Right lung (tissue), 5 donors: ENCODE measurements around the gene CFHR5. TPM values are rescaled to one million over a fixed set of nuclear protein-coding genes. Genes with fewer than 3 reads are reported as not detected.
"Not testable (repeated sequence)": the region's sequence is repeated elsewhere in the genome, so short reads cannot be mapped to it uniquely, and the experiment has no call there.

Experiments
- DNase-seq, 2 donors: peaks; one replicate each; pipeline ENCODE4 v3.0.0-alpha.2; 2013
- polyA plus RNA-seq, 5 donors: library from polyadenylated mRNA; unstranded; fragments of 120-200 nt; gene quantifications; one replicate each; pipeline versions ENCODE4 v1.2.1 to v1.2.3, GENCODE V29; 2013; ENCODE audit warnings: inconsistent platforms in 1 of 5, low replicate concordance in 1 of 5; ENCODE audit not compliant: insufficient read length in 5 of 5, insufficient read depth in 1 of 5

CFHR5 gene
- polyA plus RNA-seq, 5 donors: not detected

DNA sequence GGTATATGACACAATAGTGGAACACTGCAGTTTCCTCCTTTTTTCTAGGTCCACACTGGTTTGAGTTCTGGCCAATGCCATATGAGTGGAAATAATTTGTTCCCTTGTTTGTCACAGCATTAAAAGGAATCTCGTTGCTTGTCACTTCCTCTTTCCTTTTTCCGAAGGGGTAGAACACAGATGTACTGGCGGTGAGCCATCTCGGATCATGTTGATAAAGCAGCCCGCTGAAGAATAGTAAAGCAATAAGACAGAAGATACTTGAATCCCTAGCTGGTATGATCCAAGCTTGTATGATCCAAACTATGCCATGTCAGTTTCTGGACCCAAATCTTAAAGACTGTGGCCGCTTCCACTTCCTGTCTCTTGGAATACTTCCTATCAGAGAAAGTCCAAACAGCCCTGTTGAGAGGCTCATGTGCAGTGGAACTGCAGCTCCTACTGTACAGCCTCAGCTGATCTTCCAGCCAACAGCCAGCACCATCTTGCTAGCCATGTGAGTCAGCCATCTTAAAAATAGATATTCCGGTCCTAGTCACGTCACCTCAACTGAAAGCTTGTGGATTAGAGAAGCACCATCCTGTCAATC lies 40.3 kb downstream of the CFHR5 start:
- no peak for DNase-seq

DNA sequence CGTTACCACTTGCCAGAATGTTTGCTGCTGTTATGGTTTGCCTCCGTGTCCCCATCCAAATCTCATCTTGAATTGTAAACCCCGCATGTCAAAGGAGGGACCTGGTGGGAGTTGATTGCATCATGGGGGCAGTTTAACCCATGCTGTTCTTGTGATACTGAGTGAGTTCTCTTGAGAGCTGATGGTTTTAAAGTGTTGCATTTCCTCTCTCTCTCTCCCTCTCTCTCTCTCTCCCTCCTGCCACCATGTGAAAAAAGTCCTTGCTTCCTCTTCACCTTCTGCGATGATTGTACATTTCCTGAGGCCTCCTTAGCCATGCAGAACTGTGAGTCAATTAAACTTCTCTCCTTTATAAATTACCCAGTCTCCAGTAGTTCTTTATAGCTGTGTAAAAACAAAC lies 44.4 kb downstream of the CFHR5 start:
- no peak for DNase-seq

DNA sequence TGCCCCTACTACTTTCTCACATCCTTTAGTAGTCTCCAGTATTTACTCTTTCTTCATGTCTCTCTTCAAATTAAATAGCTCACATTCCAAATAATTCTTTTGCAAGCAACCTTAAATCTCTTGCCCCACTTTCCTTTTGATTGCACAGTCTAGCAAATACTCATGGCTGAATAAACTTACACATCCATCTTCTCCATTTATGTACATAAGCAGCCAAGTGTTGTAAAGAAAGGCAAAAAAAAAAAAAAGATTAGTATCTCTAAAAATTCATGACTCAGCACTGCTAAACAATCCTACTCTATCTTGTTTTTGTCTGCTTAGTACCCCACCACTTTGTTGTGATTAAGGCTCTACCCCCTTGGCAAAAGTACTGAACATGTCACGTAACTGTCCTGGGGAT lies 47.1 kb downstream of the CFHR5 start:
- DNase-seq: no peak

DNA sequence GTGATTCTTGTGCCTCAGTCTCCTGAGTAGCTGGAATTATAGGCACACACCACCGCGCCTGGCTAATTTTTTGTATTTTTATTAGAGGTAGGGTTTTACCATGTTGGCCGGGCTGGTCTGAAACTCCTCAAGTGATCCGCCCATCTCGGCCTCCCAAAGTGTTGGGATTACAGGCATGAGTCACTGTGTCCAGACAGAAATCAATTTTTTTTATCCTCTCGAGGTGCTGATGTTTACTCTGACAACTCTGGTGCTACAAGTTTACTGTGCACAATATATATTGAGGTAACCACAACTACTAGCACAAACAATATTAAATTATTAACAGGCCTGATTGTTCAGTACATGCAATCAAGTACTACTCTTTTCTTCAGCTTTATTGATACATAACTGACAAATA lies 50.0 kb downstream of the CFHR5 start:
- no peak for DNase-seq

DNA sequence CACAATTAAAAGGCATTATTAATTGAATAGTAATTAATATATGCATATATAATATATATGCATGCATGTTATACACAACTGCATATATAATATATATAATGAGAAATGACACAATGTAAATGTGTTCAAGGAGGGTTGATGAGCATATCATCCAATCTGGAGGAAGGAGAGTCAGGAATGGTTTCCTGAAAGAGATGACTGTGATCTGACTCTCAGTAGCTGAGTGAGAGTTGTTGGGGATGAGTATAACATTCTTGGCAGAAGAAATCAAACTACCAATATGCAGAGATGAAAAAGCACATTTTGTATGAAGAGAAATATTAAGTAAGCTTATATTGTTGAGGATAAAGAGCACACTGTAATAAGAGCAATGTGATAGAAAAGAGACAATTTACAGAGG lies 52.4 kb downstream of the CFHR5 start:
- no peak for DNase-seq

DNA sequence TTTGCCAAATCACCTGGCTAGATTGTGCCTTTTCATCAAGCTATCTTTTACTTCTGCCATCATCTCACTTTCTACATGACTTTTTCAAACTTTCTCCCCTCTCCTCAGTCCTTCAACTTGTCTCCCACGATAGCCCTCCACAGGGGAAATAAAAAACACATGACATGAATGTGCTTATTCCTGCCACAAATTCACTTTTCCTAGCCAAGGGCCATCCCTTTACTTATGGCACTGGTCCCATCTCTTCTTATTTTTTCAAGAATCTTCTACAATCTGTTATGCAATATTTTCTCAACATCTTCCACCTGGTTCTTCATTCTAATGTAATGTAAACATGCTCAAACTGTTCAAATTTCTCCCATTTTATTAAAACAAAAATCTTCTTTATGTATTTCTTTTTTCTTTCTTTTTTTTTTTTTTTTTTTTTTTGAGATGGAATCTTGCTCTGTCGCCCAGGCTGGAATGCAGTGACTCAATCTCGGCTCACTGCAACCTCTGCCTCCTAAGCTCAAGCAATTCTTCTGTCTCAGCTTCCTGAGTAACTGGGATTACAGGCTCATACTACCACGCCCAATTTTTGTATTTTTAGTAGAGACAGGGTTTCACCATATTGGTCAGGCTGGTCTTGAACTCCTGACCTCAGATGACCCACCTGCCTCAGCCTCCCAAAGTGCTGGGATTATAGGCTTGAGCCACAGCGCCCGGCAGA lies 57.4 kb downstream of the CFHR5 start:
- not testable (repeated sequence) for DNase-seq

DNA sequence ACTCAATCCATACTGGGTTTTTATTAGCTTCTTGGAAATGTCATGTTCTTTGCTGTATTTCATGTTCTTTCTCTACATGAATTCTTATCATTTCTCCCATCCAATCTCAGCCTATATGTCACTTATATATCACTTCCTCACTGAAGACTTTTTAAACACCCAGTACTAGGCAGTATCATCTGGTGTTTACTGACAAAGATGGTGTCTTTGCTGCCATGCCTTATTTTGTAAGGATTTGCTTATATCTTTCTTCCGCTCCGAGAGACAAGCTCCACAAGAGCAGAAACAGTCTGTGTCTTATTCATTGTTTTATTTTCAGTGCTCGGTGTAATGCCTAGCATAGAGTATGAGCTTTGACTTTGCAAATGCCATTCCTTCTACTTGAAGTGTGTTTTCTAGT lies 59.5 kb downstream of the CFHR5 start:
- no peak for DNase-seq

DNA sequence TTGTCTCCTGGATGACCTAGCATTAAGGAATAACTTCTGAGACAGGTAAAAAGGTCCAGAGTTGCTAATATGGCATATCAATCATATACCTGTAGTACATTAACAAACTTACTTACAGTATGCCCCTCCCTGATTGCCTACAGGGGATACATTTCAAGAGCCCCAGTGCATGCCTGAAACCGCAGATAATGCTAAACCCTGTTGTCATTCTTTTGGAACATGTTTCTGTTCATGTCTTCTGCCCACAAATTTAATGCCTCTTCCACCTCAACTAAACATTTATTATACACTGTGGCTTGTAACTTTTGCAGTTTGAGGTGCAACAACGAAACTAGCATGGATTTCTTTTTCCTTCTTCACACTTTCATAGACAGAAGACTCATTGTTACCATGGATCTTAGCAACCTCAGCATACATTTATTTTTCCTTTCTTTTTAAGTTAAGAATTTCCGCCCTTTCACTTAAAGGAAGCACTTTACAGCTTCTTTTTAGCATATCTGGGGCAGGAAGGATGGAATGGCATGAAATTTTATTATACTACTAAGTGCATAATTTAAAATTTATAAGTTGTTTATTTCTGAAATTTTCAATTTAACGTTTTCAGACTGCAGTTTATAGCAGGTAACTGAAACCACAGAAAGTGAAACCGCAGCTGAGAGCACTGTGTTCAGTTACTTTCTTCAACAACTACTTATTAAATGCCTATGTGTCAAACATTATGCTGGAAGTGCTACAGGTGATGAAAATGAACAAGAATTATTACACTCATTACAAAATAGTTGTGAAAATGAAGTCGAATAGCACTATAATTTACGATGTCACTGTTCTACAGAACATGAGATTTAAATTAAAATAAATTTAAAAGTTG lies 64.4 kb downstream of the CFHR5 start:
- no peak for DNase-seq

DNA sequence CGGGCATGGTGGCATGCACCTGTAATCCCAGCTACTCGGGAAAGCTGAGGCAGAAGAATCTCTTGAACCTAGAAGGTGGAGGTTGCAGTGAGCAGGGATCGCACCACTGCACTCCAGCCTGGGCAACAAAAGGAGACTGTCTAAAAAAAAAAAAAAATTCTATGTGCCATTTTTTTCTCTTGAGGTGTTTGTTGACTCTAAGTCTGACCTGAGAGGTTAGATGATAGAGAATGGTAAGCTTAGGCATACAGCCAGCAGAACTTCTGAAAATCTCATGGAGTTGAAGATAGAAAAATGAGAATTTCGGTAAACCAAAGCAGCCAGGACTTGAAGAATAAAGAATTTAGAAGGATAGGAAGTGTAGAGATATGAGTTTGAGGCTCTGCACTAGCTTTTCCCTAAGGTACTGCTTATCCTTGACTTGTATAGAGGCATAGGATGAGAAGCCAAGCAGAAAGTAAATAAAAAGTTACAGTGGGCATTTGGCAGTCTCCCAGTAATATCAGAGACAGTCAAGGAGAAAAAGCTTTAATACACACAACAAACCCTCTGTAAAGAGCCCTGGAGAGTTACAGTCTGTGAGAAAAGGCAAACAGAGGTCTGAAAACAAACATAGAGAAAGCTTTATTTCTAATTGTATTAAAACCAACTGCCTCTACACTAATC lies 65.5 kb downstream of the CFHR5 start:
- no peak for DNase-seq

DNA sequence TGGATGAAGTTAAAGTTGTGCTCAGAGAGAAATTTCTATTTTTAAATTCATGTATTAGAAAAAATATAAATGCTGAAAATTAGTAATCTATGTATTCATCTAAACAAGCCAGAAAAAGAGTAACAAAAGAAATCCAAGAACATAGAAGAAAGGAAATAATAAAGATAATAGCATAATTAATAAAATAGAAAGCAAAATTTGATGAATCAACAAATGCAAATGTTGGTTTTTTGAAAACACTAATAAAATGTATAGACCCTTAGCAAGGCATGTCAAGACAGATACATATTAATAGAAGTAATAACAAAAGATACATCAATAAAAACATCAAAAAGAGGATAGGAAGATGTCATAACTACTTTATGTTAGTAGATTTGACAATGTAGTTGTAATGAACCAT lies 71.7 kb downstream of the CFHR5 start:
- no peak for DNase-seq

Other genes with a start within 250 kb of the CFHR5 start
- 1 to 10 TPM in 2 of 5 donors, under 1 TPM in 3; 0.31 to 1.3 (median 0.72) TPM for gene CFHR3, start 202.7 kb upstream of the CFHR5 start, polyA plus RNA-seq
- gene CFHR1, start 157.8 kb upstream of the CFHR5 start, polyA plus RNA-seq: 10 to 100 TPM in 2 of 5 donors, 1 to 10 TPM in 3; 1.1 to 11.2 (median 5.3) TPM
- under 1 TPM in 3 of 5 donors, not detected in 2; 0.09 to 0.30 (median 0.19) TPM for gene CFHR4, start 89.5 kb upstream of the CFHR5 start, polyA plus RNA-seq
- under 1 TPM in 2 of 5 donors, not detected in 3; 0.14 to 0.69 TPM for gene CFHR2, start 33.8 kb upstream of the CFHR5 start, polyA plus RNA-seq
- gene F13B, start 89.7 kb downstream of the CFHR5 start, polyA plus RNA-seq: under 1 TPM in 2 of 5 donors, not detected in 3; 0.19 to 0.59 TPM
- gene ASPM, start 169.1 kb downstream of the CFHR5 start, polyA plus RNA-seq: 10 to 100 TPM; 11.7 to 53.9 (median 25.1) TPM
- 10 to 100 TPM; 12.0 to 23.6 (median 19.9) TPM for gene ZBTB41, start 223.7 kb downstream of the CFHR5 start, polyA plus RNA-seq